HCEC 1CT (cell line): ENCODE measurements around the gene DHX30.
"Not testable (repeated sequence)": the region's sequence is repeated elsewhere in the genome, so short reads cannot be mapped to it uniquely, and the experiment has no call there.

ENCODE experiments used
- DNase-seq: peaks from one replicate; pipeline ENCODE4 v3.0.0-alpha.2; 2017

Gene DHX30, protein sequence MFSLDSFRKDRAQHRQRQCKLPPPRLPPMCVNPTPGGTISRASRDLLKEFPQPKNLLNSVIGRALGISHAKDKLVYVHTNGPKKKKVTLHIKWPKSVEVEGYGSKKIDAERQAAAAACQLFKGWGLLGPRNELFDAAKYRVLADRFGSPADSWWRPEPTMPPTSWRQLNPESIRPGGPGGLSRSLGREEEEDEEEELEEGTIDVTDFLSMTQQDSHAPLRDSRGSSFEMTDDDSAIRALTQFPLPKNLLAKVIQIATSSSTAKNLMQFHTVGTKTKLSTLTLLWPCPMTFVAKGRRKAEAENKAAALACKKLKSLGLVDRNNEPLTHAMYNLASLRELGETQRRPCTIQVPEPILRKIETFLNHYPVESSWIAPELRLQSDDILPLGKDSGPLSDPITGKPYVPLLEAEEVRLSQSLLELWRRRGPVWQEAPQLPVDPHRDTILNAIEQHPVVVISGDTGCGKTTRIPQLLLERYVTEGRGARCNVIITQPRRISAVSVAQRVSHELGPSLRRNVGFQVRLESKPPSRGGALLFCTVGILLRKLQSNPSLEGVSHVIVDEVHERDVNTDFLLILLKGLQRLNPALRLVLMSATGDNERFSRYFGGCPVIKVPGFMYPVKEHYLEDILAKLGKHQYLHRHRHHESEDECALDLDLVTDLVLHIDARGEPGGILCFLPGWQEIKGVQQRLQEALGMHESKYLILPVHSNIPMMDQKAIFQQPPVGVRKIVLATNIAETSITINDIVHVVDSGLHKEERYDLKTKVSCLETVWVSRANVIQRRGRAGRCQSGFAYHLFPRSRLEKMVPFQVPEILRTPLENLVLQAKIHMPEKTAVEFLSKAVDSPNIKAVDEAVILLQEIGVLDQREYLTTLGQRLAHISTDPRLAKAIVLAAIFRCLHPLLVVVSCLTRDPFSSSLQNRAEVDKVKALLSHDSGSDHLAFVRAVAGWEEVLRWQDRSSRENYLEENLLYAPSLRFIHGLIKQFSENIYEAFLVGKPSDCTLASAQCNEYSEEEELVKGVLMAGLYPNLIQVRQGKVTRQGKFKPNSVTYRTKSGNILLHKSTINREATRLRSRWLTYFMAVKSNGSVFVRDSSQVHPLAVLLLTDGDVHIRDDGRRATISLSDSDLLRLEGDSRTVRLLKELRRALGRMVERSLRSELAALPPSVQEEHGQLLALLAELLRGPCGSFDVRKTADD

DNA sequence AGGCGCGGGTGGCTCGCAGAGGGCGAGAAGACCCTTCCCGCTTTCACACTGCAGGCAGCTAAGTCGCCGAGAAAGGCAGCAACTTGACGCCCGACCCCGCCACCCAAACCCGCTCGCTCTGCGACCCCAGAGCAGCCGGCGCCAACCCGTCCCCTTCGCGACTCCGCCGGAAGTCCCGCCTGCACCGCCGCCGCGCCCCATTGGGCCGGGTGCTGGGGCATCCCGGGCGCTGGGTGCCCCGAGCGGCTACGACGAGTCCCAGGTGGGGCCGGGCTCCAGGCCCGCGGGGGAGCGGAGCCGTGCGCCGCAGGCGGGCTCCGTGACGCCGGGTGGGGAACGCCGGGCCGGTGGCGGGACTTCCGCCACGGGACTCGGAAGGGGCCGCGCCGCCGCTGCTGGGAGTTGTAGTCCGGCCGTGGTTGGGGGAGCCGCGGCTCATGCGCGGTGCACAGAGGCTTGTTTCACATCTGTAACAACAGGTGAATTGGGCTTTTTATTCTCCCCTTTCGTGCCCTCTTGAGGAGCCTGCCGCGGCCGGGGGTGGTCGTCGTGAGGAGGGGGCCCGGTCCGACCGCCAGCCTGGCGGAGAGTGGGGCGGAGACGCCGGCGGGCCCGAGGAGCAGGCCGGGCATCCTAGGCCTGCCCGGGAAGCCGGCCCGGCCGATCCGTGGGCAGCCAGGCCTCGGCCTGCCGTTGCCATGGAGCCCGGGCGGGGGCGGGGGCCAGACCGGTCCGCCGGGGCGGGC lies at the start of gene DHX30:
TSS of gene DHX30 (plus strand) at position 405 of the 746 bp plus-strand sequence. CDS start 7,546 bp downstream, outside the sequence.
- peak; percentile 88 for DNase-seq

DNA sequence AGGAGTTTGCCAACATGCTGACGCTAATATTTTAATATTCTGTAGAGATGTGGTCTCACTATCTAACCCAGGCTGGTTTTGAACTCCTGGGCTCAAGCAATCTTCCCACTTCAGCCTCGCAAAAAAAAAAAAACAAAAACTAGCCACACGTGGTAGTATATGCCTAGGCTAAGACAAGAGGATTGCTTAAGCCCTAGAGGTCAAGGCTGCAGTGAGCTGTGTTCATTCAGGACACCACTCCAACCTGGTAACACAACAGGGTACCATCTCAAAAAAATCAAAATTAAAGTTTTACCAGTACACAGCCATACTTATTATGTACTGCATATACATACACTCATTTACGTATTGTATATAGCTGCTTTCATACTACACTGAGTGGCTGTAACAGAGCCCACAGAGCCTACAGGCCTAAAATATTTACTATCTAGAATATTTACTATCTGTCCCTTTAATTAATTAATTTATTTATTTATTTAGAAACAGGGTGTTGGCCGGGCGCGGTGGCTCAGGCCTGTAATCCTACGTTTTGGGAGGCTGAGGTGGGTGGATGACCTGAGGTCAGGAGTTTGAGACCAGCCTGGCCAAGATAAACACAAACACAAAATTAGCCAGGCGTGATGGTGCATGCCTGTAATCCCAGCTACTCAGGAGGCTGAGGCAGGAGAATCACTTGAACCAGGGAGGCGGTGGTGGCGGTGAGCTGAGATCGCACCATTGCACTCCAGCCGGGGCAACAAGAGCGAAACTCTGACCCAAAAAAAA lies 44.5 kb upstream of the DHX30 start:
- DNase-seq, result no peak

DNA sequence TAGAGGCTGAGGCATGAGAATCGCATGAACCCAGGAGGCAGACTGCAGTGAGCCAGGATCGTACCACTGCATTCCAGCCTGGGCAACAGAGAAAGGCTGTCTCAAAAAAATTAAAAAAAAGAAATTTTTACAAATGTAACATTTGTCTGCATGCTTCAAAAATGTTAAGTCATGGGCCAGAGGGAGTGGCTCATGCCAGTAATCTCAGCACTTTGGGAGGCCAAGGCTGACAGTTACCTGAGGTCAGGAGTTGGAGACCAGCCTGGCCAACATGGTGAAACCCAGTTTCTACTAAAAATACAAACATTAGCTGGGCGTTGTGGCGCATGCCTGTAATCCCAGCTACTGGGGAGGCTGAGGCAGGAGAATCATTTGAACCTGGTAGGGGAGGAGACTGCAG lies 42.7 kb upstream of the DHX30 start:
- not testable (repeated sequence) for DNase-seq

DNA sequence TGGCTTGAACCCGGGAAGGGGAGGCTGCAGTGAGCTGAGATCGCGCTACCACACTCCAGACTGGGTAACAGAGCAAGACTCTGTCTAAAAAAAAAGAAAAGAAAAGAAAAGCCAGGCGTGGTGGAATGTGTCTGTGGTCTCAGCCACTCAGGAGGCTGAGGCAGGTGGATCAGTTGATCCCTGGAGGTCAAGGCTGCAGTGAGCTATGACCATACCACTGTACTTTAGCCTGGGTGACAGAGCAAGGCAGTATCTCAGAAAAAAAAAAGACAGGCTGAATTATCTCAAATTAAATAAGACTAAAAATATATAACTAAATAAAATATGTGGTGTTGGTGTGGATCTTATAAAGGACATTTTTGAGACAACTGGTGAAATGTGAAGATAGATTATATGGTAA lies 41.9 kb upstream of the DHX30 start:
- DNase-seq, result no peak

DNA sequence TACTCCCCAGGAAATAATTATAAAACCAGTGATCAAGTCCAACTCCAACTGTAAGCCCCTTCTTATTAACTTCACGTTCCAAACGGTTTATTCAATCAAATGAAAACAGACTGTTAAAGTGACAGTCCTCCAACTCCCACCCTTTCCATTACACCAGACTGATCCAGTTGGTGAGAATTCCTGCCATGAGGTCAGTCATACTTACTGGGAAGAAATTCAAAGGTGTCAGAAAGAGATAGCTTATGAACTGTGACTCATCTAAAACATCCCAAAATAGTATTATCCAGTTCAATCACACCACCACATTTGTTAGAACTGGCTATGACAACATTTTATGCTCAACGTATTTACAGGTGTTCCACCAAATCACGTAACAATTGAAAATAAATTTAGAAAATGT lies 40.7 kb upstream of the DHX30 start:
- no peak for DNase-seq

DNA sequence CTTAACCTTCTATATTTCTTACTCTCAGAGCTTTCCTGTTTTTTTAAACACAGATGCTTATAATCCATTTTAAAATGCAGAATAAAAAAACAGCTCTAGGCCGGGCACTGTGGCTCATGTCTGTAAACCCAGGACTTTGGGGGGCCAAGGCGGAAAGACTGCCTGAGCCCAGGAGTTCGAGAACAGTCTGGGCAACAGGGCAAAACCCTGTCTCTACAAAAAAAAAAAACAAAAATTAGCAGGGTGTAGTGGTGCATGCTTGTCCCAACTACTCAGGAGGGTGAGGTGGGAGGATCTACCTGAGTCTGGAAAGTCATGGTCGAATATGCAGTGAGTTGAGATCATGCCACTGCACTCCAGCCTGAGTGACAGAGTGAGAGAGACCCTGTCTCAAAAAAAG lies 36.8 kb upstream of the DHX30 start:
- no peak for DNase-seq

DNA sequence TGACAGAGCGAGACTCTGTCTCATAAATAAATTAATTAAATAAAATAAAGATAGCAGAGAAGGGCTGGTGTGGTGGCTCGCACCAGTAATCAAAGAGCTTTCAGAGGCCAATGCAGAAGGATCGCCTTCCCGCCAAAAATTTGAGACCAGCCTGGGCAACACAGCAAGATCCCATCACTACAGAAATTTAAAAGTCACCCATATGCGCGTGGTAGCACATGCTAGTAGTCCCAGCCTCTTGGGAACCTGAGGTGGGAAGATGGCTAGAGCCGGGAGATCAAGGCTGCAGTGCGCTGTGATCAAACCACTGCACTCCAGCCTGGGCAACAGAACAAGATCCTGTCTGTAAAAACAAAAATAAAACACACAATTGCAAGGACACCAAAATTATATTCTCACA lies 30.9 kb upstream of the DHX30 start:
- DNase-seq, result no peak

DNA sequence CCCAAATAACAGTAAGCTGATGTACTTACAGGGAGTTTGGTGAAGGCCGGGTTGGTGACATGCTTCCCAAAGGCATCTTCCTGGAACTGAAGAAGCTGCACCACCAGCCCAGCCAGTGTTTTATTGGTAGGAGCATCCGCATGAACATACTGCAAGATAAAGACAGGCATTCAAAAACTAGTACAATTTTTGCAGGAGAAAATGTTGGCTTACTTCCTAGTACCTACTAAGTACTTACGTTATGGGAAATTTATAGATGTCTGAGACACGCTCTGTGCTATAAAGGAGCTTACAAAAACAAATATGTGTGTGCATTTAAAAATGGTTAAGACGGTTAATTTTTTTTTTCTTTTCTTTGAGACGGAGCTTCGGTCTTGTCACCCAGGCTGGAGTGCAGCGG lies 30.1 kb upstream of the DHX30 start:
- DNase-seq, result no peak

DNA sequence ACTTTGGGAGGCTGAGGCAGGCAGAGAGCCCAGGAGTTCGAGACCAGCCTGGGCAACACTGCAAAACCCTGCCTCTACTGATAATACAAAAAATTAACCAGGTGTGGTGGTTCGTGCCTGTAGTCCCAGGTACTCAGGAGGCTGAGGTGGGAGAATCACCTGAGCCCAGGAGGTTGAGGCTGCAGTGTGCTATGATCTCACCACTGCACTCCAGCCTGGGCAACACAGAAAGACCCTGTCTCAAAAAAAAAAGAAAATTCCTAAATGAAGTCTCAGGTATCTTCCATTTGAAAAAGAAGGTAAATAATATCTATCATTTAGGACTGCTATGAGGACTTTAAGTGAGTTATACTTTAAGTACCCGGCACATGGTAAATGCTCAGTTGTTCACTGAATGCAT lies 24.2 kb upstream of the DHX30 start:
- no peak for DNase-seq

DNA sequence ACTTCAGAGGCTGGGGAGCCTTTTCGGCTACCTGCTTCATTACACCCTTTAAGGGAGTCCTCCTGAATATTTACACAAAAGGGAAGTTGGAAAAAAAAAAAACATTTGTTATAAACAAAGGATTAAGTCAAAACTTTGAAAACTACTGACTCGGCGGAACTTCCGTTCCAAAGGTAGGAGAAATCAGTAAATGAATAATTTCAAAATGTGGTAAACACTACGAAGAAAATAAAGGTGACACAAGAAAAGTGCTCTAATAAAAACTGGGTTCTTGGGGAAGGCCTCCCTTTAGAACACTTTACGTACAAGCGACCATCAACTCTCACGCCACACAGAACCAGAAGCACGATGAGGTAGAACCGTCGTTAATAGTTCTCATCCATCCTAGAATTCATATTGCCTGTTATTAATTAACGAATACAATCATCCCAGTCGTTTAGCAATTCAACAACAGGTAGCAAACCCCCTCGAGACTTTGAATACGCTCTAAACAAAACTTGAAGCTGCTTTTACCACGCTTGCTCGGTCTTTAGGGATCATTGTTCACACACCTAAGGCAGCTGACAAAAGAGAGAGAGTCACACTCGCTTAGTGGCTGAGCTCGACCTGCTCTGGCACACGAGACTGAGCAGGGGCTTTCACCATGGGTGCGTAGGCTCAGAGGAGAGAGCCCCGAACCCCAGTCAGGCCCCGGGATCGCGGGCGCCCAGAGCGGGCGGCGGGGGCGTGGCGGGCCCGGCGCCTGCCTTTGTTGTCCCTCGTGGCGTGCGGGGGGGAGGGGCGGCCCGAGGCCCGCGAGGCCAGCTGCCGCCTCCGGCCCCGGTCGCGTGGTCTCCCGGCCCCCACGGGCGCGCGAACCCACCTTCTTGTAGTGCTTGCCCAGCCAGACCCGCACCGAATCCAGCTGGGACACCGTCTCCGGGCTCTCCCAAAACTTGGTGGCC lies 21.9 kb upstream of the DHX30 start:
- DNase-seq, result peak; percentile 26

DNA sequence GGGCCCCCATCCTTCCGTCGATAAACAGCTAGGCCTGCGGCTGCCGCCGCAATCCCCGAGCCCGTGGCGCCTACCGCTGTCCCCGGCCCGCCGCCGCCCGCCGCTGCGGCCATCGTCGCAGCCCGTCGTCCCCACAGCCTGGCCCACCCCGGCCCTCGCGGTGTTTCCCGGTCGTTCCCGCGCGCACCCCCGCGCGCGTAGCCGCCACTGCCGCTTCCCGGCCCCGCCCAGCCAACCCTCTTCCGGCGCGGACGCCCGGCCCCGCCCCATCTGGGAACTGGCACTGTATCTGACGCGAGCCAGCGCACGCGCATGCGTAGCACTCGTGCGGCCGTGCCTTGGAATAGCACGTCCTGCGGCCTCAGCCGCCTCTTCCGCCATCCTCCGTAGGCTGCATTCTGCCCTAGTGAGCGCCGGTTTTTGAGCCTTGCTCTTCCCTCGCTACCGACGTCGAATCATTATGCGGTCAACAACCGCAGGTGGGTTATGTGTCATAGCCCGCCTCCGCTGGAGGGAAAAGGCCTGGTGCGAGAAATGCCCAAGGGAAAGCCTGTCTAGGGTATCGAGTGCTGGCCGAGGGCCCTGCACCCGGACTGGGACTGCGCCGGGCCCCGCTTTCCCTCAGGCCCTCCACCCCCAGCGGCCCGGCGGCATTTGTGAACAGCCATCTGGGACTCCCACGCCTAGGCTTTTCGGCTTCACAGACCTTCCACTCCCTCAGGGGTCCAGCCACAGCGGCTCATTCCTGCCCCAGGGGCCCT lies 21.1 kb upstream of the DHX30 start, which contains the start of gene SMARCC1:
TSS of gene SMARCC1 (minus strand) at position 209 of the 761 bp plus-strand sequence. CDS start at position 113, 96 bp downstream.
- DNase-seq, result peak; percentile 96

DNA sequence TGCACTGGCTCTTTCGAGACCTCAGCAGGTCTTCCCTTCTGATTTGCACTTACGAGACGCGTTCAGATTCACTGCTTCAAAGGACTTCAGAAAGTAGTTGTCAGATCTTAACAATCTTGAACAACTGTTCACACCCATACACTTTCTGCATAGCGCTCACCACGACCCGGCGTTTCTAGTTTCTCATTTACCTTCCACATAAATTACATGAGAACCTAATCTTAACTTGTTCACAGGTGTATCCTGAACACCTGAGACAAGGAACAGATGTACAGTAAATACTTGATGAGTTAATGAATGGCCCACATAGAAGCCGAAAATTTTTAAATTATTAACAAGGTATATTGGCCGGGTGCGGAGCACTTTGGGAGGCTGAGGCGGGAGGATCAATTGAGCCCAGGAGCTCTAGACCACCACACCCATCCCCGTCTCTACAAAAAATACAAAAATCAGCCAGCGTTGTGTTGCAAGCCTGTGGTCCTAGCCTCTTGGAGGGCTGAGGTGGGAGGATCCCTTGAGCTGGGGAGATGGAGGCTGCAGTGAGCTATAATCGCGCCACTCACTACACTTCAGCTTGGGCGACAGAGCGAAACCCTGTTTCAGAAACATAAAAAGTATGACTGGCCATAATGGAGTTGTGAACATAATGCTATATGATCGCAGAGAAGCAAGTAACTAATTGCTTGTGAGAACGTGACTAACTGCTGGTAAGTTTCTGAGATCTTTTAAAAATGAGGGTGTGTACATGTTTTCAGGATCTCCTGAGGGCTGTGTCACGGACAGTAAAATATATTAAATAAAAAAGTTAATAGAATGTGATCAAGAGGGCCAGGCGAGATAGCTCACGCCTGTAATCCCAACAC lies 20.3 kb upstream of the DHX30 start:
- DNase-seq, result no peak

DNA sequence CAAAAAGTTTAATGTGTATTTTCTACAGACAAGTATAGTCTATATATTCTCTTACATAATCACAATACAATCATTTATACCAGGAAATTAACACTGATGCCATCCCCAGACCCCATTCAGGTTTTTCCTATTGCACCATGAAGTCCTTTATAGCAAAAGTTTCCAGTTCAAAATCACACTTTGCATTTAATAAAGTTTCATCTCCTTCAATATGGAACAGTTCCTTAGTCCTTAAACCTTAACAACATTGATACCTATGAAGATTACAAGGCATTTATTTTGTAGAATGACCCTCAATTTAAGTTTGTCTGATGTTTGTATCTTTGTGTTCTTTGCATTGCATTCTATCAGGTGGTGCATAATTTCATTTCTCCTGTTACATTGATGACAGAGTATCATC lies 19.3 kb upstream of the DHX30 start:
- DNase-seq, result no peak

DNA sequence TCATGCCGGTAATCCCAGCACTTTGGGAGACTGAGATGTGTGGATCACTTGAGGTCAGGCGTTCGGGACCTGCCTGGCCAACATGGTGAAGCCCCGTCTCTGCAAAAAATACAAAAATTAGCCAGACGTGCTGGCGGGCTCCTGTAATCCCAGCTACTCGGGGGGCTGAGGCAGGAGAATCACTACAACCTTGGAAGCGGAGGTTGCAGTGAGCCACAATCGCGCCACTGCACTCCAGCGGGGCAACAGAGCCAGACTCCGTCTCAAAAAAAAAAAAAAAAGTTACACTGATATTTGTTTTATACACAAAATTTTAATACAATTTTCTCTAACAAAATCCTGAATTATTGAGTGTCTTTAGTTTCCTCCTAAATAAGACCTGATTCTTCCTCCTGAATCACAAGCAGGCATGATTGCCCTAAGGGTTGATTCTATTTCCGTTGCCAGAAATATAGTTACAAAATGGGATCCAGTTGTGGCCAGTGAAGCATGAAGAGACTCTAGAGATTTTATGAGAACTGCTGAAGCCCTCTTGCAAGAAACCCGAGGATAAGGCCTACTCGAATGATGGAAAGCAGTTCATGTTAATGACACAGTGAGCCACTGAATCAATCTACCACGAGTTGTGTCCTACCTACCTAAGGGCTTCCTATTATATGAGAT lies 11.6 kb upstream of the DHX30 start:
- no peak for DNase-seq

DNA sequence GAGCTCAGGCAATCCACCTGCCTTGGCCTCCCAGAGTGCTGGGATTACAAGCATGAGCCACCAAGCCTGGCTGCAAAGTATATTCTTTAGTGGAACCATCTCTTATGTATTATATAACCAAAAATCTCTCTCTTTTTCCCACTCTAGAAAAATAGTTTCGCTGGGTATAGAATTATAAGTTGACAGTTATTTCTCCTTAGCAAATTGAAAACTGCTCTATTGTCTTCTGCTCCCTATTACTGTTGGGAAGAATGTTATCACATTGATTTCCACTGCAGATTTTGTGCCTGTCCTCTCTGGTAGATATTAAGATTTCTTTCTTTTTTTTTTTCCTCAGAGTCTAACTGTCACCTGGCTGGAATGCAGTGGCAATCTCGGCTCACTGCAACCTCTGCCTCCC lies 10.2 kb upstream of the DHX30 start:
- no peak for DNase-seq

DNA sequence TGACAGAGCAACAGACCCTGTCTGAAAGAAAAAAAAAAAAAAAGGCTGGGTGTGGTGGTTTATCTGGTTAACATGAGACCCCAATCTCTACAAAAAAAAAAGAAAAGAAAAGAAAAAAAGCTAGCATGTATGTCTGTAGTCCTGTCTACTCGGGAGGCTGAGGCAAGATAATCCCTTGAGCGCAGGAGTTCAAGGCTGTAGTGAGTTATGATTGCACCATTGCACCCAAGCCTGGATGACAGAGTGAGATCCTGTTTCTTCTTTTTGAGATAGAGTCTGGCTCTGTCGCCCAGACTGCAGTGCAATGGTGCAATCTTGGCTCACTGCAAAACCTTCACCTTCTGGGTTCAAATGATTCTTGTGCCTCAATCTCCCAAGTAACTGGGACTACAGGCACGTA lies 8.4 kb upstream of the DHX30 start:
- no peak for DNase-seq

DNA sequence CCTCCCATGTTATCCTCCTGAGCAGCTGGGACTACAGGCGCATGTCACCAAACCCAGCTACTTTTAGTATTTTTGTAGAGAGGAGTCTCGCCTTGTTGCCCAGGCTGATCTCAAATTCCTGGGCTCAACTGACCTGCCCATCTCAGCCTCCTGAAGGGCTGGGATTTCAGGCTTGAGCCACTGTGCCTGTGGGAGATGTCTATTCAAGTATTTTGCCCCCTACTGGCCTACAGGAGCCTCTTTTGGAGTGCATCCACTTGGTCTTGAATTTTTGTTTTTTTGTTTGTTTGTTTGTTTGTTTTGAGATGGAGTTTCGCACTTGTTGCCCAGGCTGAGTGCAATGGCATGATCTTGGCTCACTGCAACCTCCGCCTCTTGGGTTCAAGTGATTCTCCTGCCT lies 3.2 kb upstream of the DHX30 start:
- peak; percentile 30 for DNase-seq

DNA sequence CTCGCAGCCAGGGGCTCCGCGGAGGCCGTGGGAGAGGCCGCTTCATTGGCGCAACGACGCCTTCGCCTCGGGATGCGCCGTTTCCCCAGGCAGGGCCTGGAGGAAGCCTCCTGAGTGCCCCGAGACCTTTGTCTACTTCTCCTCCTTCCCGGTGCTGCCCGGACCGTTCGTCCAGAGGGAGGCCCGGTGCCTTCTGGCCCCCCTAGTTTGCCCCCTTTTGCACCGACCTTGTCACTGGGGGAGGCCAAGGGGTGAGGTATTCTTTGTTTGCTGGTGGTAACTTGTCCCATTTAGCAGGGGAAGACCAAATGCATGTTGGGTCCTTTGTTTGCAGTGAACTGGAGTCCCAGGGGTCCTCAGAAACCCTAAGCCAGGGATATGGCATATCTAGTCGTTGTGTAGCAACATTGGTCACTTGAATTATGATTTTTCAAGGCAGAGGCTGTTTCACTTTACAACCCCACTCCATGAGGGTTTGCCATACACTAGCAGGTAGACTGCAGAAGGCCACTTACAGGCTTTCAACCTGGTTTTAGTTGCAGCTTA lies 615 bp downstream of the DHX30 start:
- DNase-seq, result no peak
